ENCODE data around the gene PRH2. TPM values are rescaled to one million over a fixed set of nuclear protein-coding genes. Genes with fewer than 3 reads are reported as not detected.

Gene PRH2
- total RNA-seq, 1 donor: 0.36 TPM

DNA sequence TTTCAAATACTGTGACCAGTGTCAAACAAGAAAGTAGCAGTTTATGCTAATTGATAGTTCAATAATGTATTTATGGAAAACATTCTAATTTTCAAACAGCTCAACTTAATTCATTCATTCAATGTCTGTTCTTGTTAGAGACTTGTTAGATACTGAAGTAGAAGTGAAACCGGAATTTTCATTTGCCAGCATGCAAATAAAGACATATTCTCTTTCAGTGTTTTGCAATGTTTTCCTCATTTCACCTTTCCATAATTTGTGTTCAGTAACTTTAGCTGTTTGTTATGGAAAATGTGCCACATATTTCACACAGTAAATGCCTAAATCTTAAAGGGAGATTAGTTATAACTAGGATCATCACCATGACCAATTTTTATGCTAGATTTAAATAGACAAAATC is 36.4 kb downstream of the PRH2 start:
- Histone ChIP-seq H3K9me3 (ENCODE audit: low read depth, low read length) (no peaks in the 10 kb centered on the region), H3K27ac (ENCODE audit: low read depth, low read length) (no peak overlapping the region), H2AFZ (ENCODE audit: low read length) (no peak overlapping the region), H3K27me3 (ENCODE audit: insufficient read depth, low read length) (no peaks in the 10 kb centered on the region), H3K4me3 (ENCODE audit: insufficient read depth, low read length) (no peak overlapping the region), H3K4me2 (ENCODE audit: insufficient read depth, low read length) (no peak overlapping the region), H3K36me3 (ENCODE audit: insufficient read depth, low read length) (no peaks in the 10 kb centered on the region), H3K4me1 (ENCODE audit: insufficient read depth, low read length) (peaks cover 2% of the 10 kb centered on the region), H3K79me2 (ENCODE audit: insufficient read depth, low read length) (no peaks in the 10 kb centered on the region), H4K20me1 (ENCODE audit: insufficient read depth, low read length) (no peaks in the 10 kb centered on the region)
- TF ChIP-seq, protein P1, sequence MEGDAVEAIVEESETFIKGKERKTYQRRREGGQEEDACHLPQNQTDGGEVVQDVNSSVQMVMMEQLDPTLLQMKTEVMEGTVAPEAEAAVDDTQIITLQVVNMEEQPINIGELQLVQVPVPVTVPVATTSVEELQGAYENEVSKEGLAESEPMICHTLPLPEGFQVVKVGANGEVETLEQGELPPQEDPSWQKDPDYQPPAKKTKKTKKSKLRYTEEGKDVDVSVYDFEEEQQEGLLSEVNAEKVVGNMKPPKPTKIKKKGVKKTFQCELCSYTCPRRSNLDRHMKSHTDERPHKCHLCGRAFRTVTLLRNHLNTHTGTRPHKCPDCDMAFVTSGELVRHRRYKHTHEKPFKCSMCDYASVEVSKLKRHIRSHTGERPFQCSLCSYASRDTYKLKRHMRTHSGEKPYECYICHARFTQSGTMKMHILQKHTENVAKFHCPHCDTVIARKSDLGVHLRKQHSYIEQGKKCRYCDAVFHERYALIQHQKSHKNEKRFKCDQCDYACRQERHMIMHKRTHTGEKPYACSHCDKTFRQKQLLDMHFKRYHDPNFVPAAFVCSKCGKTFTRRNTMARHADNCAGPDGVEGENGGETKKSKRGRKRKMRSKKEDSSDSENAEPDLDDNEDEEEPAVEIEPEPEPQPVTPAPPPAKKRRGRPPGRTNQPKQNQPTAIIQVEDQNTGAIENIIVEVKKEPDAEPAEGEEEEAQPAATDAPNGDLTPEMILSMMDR (IDR thresholded peaks at IDR 0.05; ENCODE audit: extremely low read depth, low read depth, low read length): no peak
- DNase-seq (ENCODE audit: insufficient read length, low spot score, missing footprints): no peak

DNA sequence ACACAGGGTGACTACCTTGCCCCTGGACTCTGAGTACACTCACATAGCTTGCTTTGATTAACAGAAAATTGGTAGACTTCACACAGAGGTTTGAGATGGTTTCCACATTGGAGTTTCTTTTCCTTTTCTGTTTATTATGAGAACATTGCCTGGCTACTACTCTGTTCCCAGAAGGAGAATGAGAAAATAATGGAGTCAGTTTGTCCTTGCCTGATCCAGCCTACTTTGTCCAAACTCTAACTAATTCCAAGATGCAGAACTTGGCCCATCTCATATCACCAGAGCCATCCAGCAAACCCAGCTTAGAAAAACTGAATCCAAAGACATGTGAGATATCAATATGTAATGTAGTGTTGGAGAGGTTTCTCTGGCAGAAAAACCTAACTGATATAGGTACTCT is 37.3 kb downstream of the PRH2 start:
- H3K4me2 ChIP-seq (ENCODE audit: insufficient read depth, low read length): no peak overlapping the region
- H3K9me3 ChIP-seq (ENCODE audit: low read depth, low read length): no peaks in the 10 kb centered on the region
- H2AFZ ChIP-seq (ENCODE audit: low read length): no peak overlapping the region
- TF ChIP-seq, protein P1 (IDR thresholded peaks at IDR 0.05; ENCODE audit: extremely low read depth, low read depth, low read length): no peak
- no peaks in the 10 kb centered on the region for H3K27me3 ChIP-seq (ENCODE audit: insufficient read depth, low read length)
- H3K27ac ChIP-seq (ENCODE audit: low read depth, low read length): no peak overlapping the region
- no peaks in the 10 kb centered on the region for H4K20me1 ChIP-seq (ENCODE audit: insufficient read depth, low read length)
- no peak overlapping the region for H3K4me3 ChIP-seq (ENCODE audit: insufficient read depth, low read length)
- no peaks in the 10 kb centered on the region for H3K36me3 ChIP-seq (ENCODE audit: insufficient read depth, low read length)
- peaks cover 2% of the 10 kb centered on the region for H3K4me1 ChIP-seq (ENCODE audit: insufficient read depth, low read length)
- DNase-seq (ENCODE audit: insufficient read length, low spot score, missing footprints): no peak
- no peaks in the 10 kb centered on the region for H3K79me2 ChIP-seq (ENCODE audit: insufficient read depth, low read length)

DNA sequence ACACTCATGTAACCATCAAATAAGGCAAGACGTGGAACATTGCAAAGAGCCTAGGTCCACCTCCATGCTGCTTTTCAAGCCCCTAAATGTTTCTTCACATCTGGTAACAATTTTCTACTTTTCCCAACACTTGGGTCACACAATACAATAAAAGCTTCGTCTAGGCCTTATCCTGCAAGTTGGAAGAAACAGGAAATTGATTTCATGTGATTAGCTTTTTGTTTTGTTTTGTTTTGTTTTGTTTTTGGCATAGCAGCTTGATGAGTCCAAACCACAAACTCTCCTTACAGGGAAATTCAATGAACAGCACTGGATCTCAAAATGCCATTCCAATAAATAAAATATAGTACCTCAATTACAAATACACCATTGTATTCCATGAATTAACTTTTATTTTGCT is 38.4 kb downstream of the PRH2 start:
- Histone ChIP-seq H3K27ac (ENCODE audit: low read depth, low read length) (no peak overlapping the region), H3K4me2 (ENCODE audit: insufficient read depth, low read length) (no peak overlapping the region), H4K20me1 (ENCODE audit: insufficient read depth, low read length) (no peaks in the 10 kb centered on the region), H2AFZ (ENCODE audit: low read length) (no peak overlapping the region), H3K4me3 (ENCODE audit: insufficient read depth, low read length) (no peak overlapping the region), H3K79me2 (ENCODE audit: insufficient read depth, low read length) (no peaks in the 10 kb centered on the region), H3K27me3 (ENCODE audit: insufficient read depth, low read length) (no peaks in the 10 kb centered on the region), H3K4me1 (ENCODE audit: insufficient read depth, low read length) (peaks cover 2% of the 10 kb centered on the region), H3K9me3 (ENCODE audit: low read depth, low read length) (no peaks in the 10 kb centered on the region), H3K36me3 (ENCODE audit: insufficient read depth, low read length) (no peaks in the 10 kb centered on the region)
- peak; percentile 14 for DNase-seq (ENCODE audit: insufficient read length, low spot score, missing footprints)
- TF ChIP-seq, protein P1 (IDR thresholded peaks at IDR 0.05; ENCODE audit: extremely low read depth, low read depth, low read length): no peak

DNA sequence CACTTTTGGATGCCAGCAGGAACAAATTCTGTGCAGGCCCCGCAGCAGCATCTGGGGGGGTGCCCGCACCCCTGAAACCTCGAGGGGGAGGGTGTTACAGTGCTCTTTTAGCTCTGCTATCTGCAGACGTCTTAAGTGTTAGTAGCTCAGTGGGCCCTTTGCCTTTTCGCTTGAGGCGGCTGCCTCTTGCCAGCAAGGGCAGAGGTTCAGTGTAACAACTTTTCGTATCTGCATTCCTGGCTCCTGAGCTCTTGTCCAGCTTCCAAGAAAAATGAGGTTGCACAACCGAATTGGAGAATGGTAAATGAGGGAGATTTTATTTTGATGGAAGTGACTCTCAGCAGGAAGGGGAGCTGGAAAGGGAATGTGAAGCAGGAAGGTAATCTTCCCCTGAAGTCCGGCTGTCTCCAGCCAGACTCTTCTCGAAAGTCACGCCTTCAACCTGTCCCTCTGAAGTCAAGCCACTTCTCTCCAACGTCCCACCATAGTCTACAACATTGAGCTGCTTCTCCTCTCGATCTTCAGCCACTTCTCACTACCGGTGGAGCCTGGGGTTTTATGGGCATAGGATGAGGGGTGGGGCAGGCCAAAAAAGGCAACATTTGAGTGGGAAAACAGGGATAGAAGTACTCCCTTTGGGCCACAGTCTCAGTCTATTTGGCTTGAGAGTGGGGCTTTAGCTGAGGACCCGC is 39.9 kb downstream of the PRH2 start:
- H4K20me1 ChIP-seq (ENCODE audit: insufficient read depth, low read length): no peaks in the 10 kb centered on the region
- H3K9me3 ChIP-seq (ENCODE audit: low read depth, low read length): no peaks in the 10 kb centered on the region
- no peak overlapping the region for H3K27ac ChIP-seq (ENCODE audit: low read depth, low read length)
- peak; percentile 62 for DNase-seq (ENCODE audit: insufficient read length, low spot score, missing footprints)
- H3K4me2 ChIP-seq (ENCODE audit: insufficient read depth, low read length): no peak overlapping the region
- TF ChIP-seq, protein P1 (IDR thresholded peaks at IDR 0.05; ENCODE audit: extremely low read depth, low read depth, low read length): no peak
- H3K4me3 ChIP-seq (ENCODE audit: insufficient read depth, low read length): no peak overlapping the region
- peaks cover 2% of the 10 kb centered on the region for H3K4me1 ChIP-seq (ENCODE audit: insufficient read depth, low read length)
- H3K36me3 ChIP-seq (ENCODE audit: insufficient read depth, low read length): no peaks in the 10 kb centered on the region
- H3K27me3 ChIP-seq (ENCODE audit: insufficient read depth, low read length): no peaks in the 10 kb centered on the region
- no peaks in the 10 kb centered on the region for H3K79me2 ChIP-seq (ENCODE audit: insufficient read depth, low read length)
- H2AFZ ChIP-seq (ENCODE audit: low read length): no peak overlapping the region
